Mesothelial cell of epicardium (in vitro differentiated cells): ENCODE measurements around the gene ZNF611. TPM values are rescaled to one million over a fixed set of nuclear protein-coding genes. Genes with fewer than 3 reads are reported as not detected.

ENCODE experiments used
- DNase-seq, 2 experiments: peaks; one replicate each; pipeline ENCODE4 v3.0.0; 2021; ENCODE audit warnings: low spot score in 2 of 2; ENCODE audit not compliant: unreplicated experiment in 2 of 2
- H3K27ac Mint-ChIP-seq: 2 replicates; pipeline ENCODE4 v1.8.0; 2021; ENCODE audit warnings: mixed read lengths
- H3K27me3 Mint-ChIP-seq: 2 replicates; pipeline ENCODE4 v1.8.0; 2021; ENCODE audit warnings: low read depth, mixed read lengths
- H3K36me3 Mint-ChIP-seq: 2 replicates; pipeline ENCODE4 v1.8.0; 2021; ENCODE audit warnings: mixed read lengths
- H3K4me1 Mint-ChIP-seq: 2 replicates; pipeline ENCODE4 v1.8.0; 2021; ENCODE audit warnings: mixed read lengths
- H3K4me3 Mint-ChIP-seq: 2 replicates; pipeline ENCODE4 v1.8.0; 2021; ENCODE audit warnings: mild to moderate bottlenecking, moderate library complexity, mixed read lengths
- H3K9me3 Mint-ChIP-seq: 2 replicates; pipeline ENCODE4 v1.8.0; 2021; ENCODE audit warnings: mixed read lengths
- CTCF ChIP-seq: fragments of 200-600 bp; sonication (generic); IDR thresholded peaks from one replicate; pipeline ENCODE4 v1.5.0; 2021; ENCODE audit warnings: antibody characterized with exemption; ENCODE audit not compliant: unreplicated experiment
- total RNA-seq: library from RNA; stranded (reverse); gene quantifications from 3 replicates; pipeline ENCODE4 v1.2.1, GENCODE V29; 2021

Gene ZNF611
- total RNA-seq, 1 donor from 2014 or later: 29.0 TPM

GRCh38 chr19:52662631-52663030, 72.2 kb downstream of the ZNF611 start:
- Mint-ChIP-seq H3K27ac (no peak overlapping the region), H3K36me3 (peaks cover 32% of the 10 kb centered on the region), H3K4me1 (peaks cover 8% of the 10 kb centered on the region), H3K9me3 (no peaks in the 10 kb centered on the region), H3K4me3 (no peak overlapping the region), H3K27me3 (no peaks in the 10 kb centered on the region)
- no peak for TF ChIP-seq CTCF
- DNase-seq: no peak

- H3K9me3 Mint-ChIP-seq: no peaks in the 10 kb centered on the region
- H3K4me3 Mint-ChIP-seq: no peak overlapping the region
- peaks cover 37% of the 10 kb centered on the region for H3K36me3 Mint-ChIP-seq
- DNase-seq: no peak
- H3K4me1 Mint-ChIP-seq: peaks cover 4% of the 10 kb centered on the region
- H3K27me3 Mint-ChIP-seq: no peaks in the 10 kb centered on the region
- TF ChIP-seq CTCF: no peak
- H3K27ac Mint-ChIP-seq: no peak overlapping the region
These were observed 73.9 kb downstream of the ZNF611 start for GRCh38 chr19:52660981-52661380.

DNA sequence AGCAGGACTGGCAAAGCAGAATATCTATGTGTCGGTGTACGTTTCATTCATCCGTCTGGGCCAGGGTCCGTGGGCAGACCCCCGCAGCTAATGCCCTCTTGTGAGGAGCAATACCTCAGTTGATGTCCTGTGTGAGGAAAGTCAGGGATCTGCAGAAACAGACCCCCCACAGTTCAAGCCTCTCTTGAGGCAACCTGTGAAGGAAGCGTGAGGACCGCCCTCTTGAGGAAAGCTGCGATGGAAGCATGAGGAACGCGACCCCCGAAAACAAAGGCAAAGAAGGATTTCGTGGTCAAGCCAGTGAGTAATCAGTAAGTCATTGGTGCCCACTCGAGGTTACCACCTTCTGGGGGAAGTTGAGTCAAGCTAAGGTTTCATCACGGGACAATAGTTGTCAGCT, 75.8 kb downstream of the ZNF611 start:
- Mint-ChIP-seq H3K4me1 (no peaks in the 10 kb centered on the region), H3K27me3 (no peaks in the 10 kb centered on the region), H3K9me3 (no peaks in the 10 kb centered on the region), H3K4me3 (no peak overlapping the region), H3K27ac (no peak overlapping the region), H3K36me3 (peaks cover 49% of the 10 kb centered on the region)
- TF ChIP-seq CTCF: no peak
- DNase-seq: no peak

- Mint-ChIP-seq H3K36me3 (peaks cover 53% of the 10 kb centered on the region), H3K9me3 (no peaks in the 10 kb centered on the region)
- TF ChIP-seq CTCF: no peak
These were observed 76.2 kb downstream of the ZNF611 start for GRCh38 chr19:52658595-52658994.

GRCh38 chr19:52653161-52653560, 81.7 kb downstream of the ZNF611 start:
- H3K4me3 Mint-ChIP-seq: no peak overlapping the region
- TF ChIP-seq CTCF: no peak
- H3K36me3 Mint-ChIP-seq: peaks cover 66% of the 10 kb centered on the region
- no peak for DNase-seq
- no peak overlapping the region for H3K27ac Mint-ChIP-seq
- no peaks in the 10 kb centered on the region for H3K27me3 Mint-ChIP-seq
- H3K9me3 Mint-ChIP-seq: peaks cover 1% of the 10 kb centered on the region
- H3K4me1 Mint-ChIP-seq: peaks cover 8% of the 10 kb centered on the region

More at GRCh38 chr19:52658595-52658994, 76.2 kb downstream of the ZNF611 start:
- no peak overlapping the region for H3K27ac Mint-ChIP-seq
- DNase-seq: no peak
- H3K4me3 Mint-ChIP-seq: no peak overlapping the region
- no peaks in the 10 kb centered on the region for H3K4me1 Mint-ChIP-seq
- no peaks in the 10 kb centered on the region for H3K27me3 Mint-ChIP-seq

Other genes starting within 250 kb of the ZNF611 start
- 35.8 to 37.5 TPM (median 36.7 TPM) in 3 replicates for gene ZNF808, start 207.4 kb downstream of the ZNF611 start, total RNA-seq
- gene ZNF701, start 164.8 kb downstream of the ZNF611 start, total RNA-seq: 26.3 TPM in 3 replicates
- gene ZNF83, start 96.7 kb downstream of the ZNF611 start, total RNA-seq: 143 to 152 TPM (median 145 TPM) in 3 replicates
- 16.7 to 18.3 TPM (median 17.3 TPM) in 3 replicates for gene ZNF600, start 51.7 kb upstream of the ZNF611 start, total RNA-seq
- gene ZNF28, start 86.6 kb upstream of the ZNF611 start, total RNA-seq: 19.3 to 22.4 TPM (median 22.2 TPM) in 3 replicates
- 30.6 to 35.5 TPM (median 33.8 TPM) in 3 replicates for gene ZNF468, start 122.6 kb upstream of the ZNF611 start, total RNA-seq
- gene ZNF320, start 162.6 kb upstream of the ZNF611 start, total RNA-seq: 36.1 to 41.5 TPM (median 36.9 TPM) in 3 replicates
- gene ZNF888, start 188.4 kb upstream of the ZNF611 start, total RNA-seq: 14.0 to 15.3 TPM (median 14.3 TPM) in 3 replicates
- gene ZNF816, start 227.8 kb upstream of the ZNF611 start, total RNA-seq: 14.8 to 16.8 TPM (median 15.7 TPM) in 3 replicates